NCI-H128 (cell line): Measurements from ENCODE around the gene RMC1.

Experiments
- DNase-seq: peaks from one replicate; lab custom pipeline; 2025; ENCODE audit not compliant: unreplicated experiment; lab: John Stamatoyannopoulos, UW

Gene RMC1

GRCh38 chr18:23529604-23530003 is 26.3 kb downstream of the RMC1 start:
- DNase-seq: no peak

GRCh38 chr18:23530195-23530594 is 26.9 kb downstream of the RMC1 start:
- DNase-seq: no peak

- no peak for DNase-seq
These were observed 28.6 kb downstream of the RMC1 start for GRCh38 chr18:23531912-23532311.

GRCh38 chr18:23532848-23533247 is 29.5 kb downstream of the RMC1 start:
- no peak for DNase-seq

- DNase-seq: no peak
These were observed 31.0 kb downstream of the RMC1 start for GRCh38 chr18:23534276-23534675.

- no peak for DNase-seq
These were observed 32.9 kb downstream of the RMC1 start for GRCh38 chr18:23536204-23536603.

- no peak for DNase-seq
These were observed 34.0 kb downstream of the RMC1 start for GRCh38 chr18:23537274-23537673.

GRCh38 chr18:23538001-23538400 is 34.7 kb downstream of the RMC1 start:
- DNase-seq: no peak

GRCh38 chr18:23538870-23539269 is 35.6 kb downstream of the RMC1 start:
- DNase-seq: no peak

- no peak for DNase-seq
These were observed 36.0 kb downstream of the RMC1 start for GRCh38 chr18:23539296-23539695.

- no peak for DNase-seq
These were observed 36.7 kb downstream of the RMC1 start for GRCh38 chr18:23539911-23540525.

- DNase-seq: no peak
These were observed 37.6 kb downstream of the RMC1 start for GRCh38 chr18:23540867-23541266.

GRCh38 chr18:23541349-23542093 is 38.2 kb downstream of the RMC1 start:
- DNase-seq: no peak

GRCh38 chr18:23542461-23542860 is 39.1 kb downstream of the RMC1 start:
- DNase-seq: no peak

- DNase-seq: no peak
These were observed 42.0 kb downstream of the RMC1 start for GRCh38 chr18:23545247-23545789.

- DNase-seq: no peak
These were observed 44.0 kb downstream of the RMC1 start for GRCh38 chr18:23547306-23547705.

GRCh38 chr18:23547846-23548245 is 44.5 kb downstream of the RMC1 start:
- no peak for DNase-seq

- no peak for DNase-seq
These were observed 45.0 kb downstream of the RMC1 start for GRCh38 chr18:23548275-23548674.

- DNase-seq: no peak
These were observed 45.4 kb downstream of the RMC1 start for GRCh38 chr18:23548719-23549118.

GRCh38 chr18:23550898-23551297 is 47.6 kb downstream of the RMC1 start:
- DNase-seq: no peak

- no peak for DNase-seq
These were observed 48.7 kb downstream of the RMC1 start for GRCh38 chr18:23551978-23552377.

- no peak for DNase-seq
These were observed 49.2 kb downstream of the RMC1 start for GRCh38 chr18:23552505-23552904.

- DNase-seq: no peak
These were observed 50.6 kb downstream of the RMC1 start for GRCh38 chr18:23553887-23554286.
